Erythroblast (primary cell): ENCODE measurements around the gene CHP2.

Source experiments
- GATA1 ChIP-seq: IDR thresholded peaks from 2 replicates; pipeline ENCODE4 v1.6.1; 2011; ENCODE audit warnings: low read depth, mild to moderate bottlenecking, control low read depth, low read length, moderate library complexity
- POLR2A ChIP-seq: IDR thresholded peaks from 2 replicates; pipeline ENCODE4 v1.6.1; 2011; ENCODE audit warnings: mild to moderate bottlenecking, low read length

- TF ChIP-seq POLR2A: no peak
- TF ChIP-seq GATA1: no peak
Observed at GRCh38 chr16:23771642-23772041, 16.8 kb downstream of the CHP2 start.
